ENCODE data around the gene NOG.

The NOG gene

DNA sequence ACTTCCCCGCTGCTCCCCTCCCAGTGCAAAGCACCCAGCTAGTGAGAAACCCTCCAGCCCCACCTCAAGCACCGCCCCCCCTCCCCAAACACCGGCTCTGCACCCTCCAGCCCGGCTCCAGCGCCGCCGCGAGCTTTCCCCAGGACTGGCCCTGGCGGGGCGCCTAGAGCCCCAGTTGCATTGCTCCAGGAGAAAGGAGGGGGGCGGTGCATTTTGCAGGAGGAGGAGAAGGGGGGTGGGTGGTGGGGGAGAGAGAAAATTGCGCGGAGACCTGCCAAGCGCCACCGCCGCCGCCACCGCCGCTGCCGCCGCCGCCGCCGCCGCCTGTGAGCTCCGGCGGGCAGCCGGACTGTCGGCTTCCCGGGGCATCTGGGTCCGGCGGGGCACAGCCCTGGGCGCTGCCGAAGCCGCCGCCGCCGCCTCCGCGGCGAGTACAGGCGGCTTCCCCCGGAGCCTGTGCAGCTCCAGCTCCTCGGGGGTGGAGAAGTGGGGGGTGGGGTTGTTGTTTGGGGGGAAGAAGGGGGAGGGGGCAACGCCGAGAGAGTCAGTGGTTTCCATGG, 333 bp upstream of the NOG start:
- Mint-ChIP-seq H3K9me3 (no peaks in the 10 kb centered on the region), H3K4me1 (peaks cover 20% of the 10 kb centered on the region), H3K36me3 (no peaks in the 10 kb centered on the region), H3K4me3 (peak overlapping the region; percentile 57), H3K27ac (no peak overlapping the region)
- ATAC-seq (peak; percentile 53), DNase-seq (ENCODE audit: low spot score in 2 of 2) (peak; percentile 6 to 53)

DNA sequence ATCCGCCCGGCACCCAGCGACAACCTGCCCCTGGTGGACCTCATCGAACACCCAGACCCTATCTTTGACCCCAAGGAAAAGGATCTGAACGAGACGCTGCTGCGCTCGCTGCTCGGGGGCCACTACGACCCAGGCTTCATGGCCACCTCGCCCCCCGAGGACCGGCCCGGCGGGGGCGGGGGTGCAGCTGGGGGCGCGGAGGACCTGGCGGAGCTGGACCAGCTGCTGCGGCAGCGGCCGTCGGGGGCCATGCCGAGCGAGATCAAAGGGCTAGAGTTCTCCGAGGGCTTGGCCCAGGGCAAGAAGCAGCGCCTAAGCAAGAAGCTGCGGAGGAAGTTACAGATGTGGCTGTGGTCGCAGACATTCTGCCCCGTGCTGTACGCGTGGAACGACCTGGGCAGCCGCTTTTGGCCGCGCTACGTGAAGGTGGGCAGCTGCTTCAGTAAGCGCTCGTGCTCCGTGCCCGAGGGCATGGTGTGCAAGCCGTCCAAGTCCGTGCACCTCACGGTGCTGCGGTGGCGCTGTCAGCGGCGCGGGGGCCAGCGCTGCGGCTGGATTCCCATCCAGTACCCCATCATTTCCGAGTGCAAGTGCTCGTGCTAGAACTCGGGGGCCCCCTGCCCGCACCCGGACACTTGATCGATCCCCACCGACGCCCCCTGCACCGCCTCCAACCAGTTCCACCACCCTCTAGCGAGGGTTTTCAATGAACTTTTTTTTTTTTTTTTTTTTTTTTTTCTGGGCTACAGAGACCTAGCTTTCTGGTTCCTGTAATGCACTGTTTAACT, 1.0 kb downstream of the NOG start:
- peak; percentile 43 for ATAC-seq
- Mint-ChIP-seq H3K27ac (no peak overlapping the region), H3K4me1 (peaks cover 29% of the 10 kb centered on the region), H3K36me3 (no peaks in the 10 kb centered on the region), H3K9me3 (no peaks in the 10 kb centered on the region), H3K4me3 (peak overlapping the region; percentile 57)
- DNase-seq (ENCODE audit: low spot score in 2 of 2): peak; percentile 10 to 65

DNA sequence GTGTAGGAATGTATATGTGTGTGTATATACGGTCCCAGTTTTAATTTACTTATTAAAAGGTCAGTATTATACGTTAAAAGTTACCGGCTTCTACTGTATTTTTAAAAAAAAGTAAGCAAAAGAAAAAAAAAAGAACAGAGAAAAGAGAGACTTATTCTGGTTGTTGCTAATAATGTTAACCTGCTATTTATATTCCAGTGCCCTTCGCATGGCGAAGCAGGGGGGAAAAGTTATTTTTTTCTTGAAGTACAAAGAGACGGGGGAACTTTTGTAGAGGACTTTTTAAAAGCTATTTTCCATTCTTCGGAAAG, 1.6 kb downstream of the NOG start:
- no peak for DNase-seq (ENCODE audit: low spot score in 2 of 2)
- no peak for ATAC-seq
- peak overlapping the region; percentile 57 for H3K4me3 Mint-ChIP-seq
- no peaks in the 10 kb centered on the region for H3K36me3 Mint-ChIP-seq
- no peaks in the 10 kb centered on the region for H3K9me3 Mint-ChIP-seq
- peaks cover 29% of the 10 kb centered on the region for H3K4me1 Mint-ChIP-seq
- H3K27ac Mint-ChIP-seq: no peak overlapping the region

DNA sequence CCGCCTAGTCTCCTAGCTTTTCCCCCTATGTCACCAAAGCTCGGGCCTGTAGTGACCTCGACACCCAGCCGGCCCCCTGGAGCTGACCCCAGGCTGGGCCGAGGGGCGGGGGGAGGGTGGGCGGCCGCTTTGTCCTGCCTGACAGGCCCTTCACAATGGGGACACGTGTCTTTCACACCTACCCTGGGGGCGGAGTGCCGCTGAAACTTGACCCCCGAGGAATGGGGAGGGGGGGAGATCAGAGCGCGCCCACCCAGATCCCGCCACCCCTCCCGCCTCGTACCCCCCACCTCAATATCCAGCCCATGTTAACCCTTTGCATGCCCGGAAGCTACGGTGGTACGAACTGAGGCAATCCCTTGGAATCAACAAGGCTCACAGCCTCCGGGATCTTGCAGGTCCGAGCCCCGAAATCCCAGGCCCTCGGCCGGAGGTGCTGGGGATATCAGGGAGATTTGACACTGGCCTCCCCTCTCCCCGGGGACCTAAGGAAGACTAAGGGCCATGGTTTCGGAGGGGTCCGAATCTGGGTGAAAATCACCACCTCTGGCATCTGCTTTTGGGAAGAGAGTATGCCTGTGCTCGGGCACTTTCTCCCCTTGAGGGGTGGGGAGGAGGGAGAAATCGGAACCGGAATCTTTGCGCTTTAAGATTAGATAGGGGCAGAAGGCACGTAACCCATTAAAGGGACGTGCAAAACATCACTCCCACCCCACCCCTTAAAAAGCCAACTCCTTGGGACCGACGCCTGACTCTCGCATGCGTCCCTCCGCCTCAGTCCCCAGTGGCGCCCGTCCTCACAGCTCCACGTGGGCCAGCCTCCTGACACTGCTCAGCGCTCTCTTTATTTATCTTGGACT, 2.6 kb downstream of the NOG start:
- no peaks in the 10 kb centered on the region for H3K36me3 Mint-ChIP-seq
- no peak overlapping the region for H3K27ac Mint-ChIP-seq
- no peaks in the 10 kb centered on the region for H3K9me3 Mint-ChIP-seq
- peaks cover 29% of the 10 kb centered on the region for H3K4me1 Mint-ChIP-seq
- ATAC-seq (no peak), DNase-seq (ENCODE audit: low spot score in 2 of 2) (no peak)
- peak overlapping the region; percentile 58 for H3K4me3 Mint-ChIP-seq

DNA sequence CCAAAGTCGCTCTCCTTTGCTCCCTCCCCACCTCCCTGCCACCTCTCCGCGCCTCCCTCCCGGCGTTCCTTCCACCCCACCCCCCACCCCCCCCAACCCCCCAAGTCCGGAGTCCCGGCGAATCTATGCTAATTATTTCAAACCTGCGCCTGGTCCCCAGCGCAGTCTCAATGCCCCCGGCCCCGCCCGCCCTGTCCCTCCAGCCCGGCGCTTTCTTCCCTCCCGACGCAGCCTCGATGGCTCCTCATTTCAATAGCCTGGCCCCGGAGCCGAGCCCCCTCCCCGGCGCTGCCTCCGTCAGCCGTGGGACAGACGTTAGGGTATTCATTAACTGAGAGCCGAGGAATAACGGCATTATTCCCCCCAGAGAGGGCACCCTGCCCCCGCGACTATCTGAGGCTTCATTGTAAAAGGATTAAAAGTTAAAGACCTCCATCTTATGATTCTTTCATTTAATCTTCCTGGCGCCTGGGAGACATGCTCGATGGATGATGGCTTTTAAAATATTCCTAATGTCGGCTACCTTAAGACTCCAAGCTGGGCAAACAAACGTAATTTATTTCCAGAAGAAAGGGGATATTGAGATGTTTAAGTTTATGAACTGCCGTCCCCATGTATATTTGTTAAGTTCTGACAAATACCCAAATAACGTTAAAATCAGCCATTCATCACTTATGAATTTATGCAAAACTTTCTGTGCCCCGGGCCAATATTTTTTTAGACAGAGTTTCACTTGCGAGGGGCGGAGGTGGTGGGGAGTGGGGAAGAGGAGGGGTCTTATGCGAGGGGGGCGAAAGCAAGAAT, 3.4 kb downstream of the NOG start:
- H3K27ac Mint-ChIP-seq: no peak overlapping the region
- peaks cover 27% of the 10 kb centered on the region for H3K4me1 Mint-ChIP-seq
- ATAC-seq: no peak

DNA sequence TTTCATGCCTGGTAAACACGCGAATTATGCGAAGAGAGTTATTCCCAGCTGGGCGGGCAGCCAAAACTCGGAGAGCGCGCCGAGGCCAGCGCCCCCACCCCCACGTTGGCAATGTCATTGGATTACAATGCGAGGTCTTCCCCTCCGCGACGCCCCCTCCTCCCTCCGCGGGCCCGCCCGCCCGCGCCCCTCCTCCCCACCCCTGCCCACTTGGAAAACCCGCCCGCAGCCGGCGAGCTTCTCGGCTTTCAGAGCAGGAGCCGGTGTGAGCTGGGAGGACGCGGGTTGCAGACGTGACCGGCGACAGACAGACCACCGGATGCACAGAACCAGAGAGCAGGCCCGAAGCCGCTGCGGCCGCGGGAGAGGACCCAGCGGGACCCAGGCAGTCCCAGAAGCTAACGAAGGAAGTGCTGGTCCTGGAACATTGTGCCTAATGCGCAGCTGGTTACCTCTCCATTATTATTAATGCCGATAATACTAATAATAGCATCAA, 4.0 kb downstream of the NOG start:
- Mint-ChIP-seq H3K36me3 (no peaks in the 10 kb centered on the region), H3K27ac (no peak overlapping the region), H3K9me3 (no peaks in the 10 kb centered on the region), H3K4me1 (peaks cover 20% of the 10 kb centered on the region), H3K4me3 (peak overlapping the region; percentile 58)
- ATAC-seq (no peak), DNase-seq (ENCODE audit: low spot score in 2 of 2) (no peak)

More for the DNA sequence above, 3.4 kb downstream of the NOG start:
- Mint-ChIP-seq H3K9me3 (no peaks in the 10 kb centered on the region), H3K4me3 (peak overlapping the region; percentile 58), H3K36me3 (no peaks in the 10 kb centered on the region)
- DNase-seq (ENCODE audit: low spot score in 2 of 2): no peak

DNA sequence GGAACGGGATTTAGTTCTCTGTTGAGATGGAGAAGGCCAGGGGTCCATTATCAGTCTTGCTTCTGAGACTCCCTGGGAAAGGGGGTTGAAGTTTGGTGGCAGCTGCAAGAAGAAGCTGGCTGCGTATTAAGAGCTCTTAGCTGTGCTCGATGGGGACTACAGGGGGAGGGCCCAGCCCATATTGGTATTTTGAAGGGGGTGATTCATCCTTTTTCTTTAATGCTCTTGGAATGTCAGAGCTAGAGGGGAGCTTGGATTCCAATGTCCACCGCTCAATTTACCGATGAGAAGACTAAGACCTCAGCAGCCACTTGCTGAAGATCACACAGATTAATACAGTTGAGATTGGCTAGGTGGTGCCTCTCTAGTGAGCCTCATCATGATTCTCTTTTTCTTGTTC, 5.0 kb downstream of the NOG start:
- no peak overlapping the region for H3K27ac Mint-ChIP-seq
- H3K4me1 Mint-ChIP-seq: peaks cover 19% of the 10 kb centered on the region
- ATAC-seq (no peak), DNase-seq (ENCODE audit: low spot score in 2 of 2) (no peak)
- no peaks in the 10 kb centered on the region for H3K36me3 Mint-ChIP-seq
- no peak overlapping the region for H3K4me3 Mint-ChIP-seq
- no peaks in the 10 kb centered on the region for H3K9me3 Mint-ChIP-seq

DNA sequence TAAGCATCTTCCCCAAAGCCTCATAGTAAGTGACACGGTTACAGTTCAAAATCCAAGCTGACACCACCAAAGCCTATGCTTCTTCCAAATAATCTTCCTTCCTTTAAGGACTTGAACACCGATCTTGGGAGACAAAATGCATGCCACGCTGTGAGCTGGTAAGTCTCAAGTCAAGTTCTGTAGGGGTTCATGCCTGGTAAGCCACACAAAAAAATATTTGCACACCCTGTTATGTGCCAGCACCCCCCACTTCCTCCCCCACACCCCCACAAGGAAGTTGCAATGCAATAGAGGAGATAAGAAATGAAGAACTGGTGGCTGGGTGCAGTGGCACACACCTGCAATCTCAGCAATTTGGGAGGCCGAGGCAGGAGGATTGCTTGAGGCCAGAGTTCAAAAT, 5.6 kb downstream of the NOG start:
- Mint-ChIP-seq H3K4me3 (no peak overlapping the region), H3K36me3 (no peaks in the 10 kb centered on the region), H3K9me3 (no peaks in the 10 kb centered on the region), H3K4me1 (peaks cover 19% of the 10 kb centered on the region), H3K27ac (no peak overlapping the region)
- ATAC-seq: no peak
- no peak for DNase-seq (ENCODE audit: low spot score in 2 of 2)

DNA sequence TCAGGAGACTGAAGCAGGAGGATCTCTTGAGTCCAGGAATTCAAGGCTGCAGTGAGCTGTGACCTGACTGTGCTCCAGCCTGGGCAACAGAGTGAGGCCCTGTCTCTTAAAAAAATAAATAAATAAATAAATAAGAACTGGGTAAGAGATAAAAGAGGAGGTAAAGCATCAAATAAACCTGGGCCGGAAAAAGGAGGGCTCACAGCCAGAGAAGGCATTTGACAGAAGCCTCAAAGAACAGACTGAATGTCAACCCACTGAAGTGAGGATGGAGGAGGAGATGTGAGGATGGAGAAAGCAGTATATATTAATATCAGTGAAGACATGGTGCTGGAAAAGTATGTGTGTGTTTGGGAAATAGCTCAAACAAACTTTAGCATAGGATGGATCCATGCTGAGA, 6.1 kb downstream of the NOG start:
- DNase-seq (ENCODE audit: low spot score in 2 of 2) (no peak), ATAC-seq (no peak)
- Mint-ChIP-seq H3K9me3 (no peaks in the 10 kb centered on the region), H3K36me3 (no peaks in the 10 kb centered on the region), H3K4me3 (no peak overlapping the region), H3K27ac (no peak overlapping the region), H3K4me1 (peaks cover 19% of the 10 kb centered on the region)

DNA sequence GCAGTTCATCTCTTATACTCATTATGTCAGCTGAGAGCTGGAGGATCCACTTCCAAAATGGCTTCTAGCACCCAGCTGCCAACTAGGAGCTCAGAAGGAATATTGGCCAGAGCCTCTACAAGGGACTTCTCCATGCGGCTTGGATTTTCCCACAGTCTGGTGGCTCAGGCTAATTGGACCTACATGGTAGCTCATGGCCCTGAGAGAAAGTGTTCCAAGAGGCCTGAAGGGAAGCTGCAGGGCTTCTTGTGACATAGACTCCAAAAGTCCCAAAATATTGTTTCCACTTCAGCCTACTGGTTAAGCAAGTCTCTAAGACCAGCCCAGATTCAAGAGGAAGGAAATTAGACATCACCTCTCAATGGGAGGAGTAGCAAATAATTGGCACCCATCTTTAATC, 6.8 kb downstream of the NOG start:
- Mint-ChIP-seq H3K9me3 (no peaks in the 10 kb centered on the region), H3K4me3 (no peak overlapping the region), H3K27ac (no peak overlapping the region), H3K4me1 (peaks cover 19% of the 10 kb centered on the region), H3K36me3 (no peaks in the 10 kb centered on the region)
- ATAC-seq: no peak
- DNase-seq (ENCODE audit: low spot score in 2 of 2): no peak

DNA sequence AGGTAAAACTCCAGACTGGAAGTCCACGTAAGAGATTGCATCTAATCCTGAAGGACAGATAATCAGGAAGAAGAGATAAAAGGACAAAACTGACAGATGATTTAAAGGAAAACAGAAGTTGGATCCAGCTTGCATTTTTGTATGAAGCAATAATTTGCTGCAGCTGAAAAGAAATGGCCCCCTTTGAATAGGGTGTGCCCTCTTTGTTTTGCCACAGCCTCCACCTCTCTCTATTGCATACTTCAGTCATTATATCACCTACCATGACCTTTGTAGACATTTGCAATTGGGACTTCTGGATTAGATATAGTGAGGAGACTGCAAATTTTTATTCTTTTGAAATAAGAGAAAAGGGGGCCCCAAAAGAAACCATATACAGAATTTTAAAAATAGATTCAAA, 8.1 kb downstream of the NOG start:
- H3K4me3 Mint-ChIP-seq: no peak overlapping the region
- H3K36me3 Mint-ChIP-seq: no peaks in the 10 kb centered on the region
- H3K4me1 Mint-ChIP-seq: peaks cover 15% of the 10 kb centered on the region
- no peak overlapping the region for H3K27ac Mint-ChIP-seq
- ATAC-seq (no peak), DNase-seq (ENCODE audit: low spot score in 2 of 2) (no peak)
- no peaks in the 10 kb centered on the region for H3K9me3 Mint-ChIP-seq

DNA sequence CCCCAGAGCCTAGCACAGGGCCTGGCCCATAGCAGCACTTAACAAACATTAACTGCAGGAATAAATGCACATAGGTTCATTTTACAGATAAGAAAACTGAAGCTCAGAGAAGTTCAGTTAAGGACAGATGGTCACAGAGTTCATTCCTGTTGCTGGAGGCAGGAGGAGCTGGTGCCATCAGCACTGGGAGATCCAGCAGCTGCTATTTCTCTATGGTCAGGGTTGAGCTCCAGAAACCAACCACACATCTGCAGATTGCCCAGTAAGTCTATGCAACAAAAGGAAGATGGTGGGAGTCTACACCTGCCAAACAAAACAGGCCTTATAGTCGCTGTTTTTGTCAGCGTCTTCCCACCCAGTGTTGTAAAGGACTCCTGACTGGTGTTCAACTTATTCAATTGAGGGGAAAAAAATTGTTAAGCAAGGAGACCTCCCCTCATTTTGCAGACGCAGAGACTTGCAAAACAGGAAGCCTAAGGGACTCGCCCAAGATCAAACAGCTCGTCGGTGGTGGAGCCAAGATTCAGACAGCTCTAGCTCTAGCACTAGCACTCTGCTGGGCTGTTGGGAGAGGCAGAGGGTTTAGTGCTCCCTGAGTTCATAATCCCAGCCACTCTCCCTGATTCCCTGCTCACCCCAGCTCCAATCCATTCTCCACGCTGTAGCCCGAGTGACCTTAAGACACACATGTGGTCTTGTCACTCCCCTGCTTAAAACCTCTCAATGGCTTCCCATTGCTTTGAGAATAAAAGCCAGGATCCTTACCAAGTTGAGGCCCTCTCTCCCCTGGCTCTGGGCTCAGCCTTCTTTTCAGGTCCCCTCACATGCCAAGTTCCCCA, 9.0 kb downstream of the NOG start:
- Mint-ChIP-seq H3K9me3 (no peaks in the 10 kb centered on the region), H3K36me3 (no peaks in the 10 kb centered on the region), H3K4me3 (no peak overlapping the region), H3K27ac (no peak overlapping the region), H3K4me1 (peaks cover 9% of the 10 kb centered on the region)
- DNase-seq (ENCODE audit: low spot score in 2 of 2) (no peak), ATAC-seq (no peak)

DNA sequence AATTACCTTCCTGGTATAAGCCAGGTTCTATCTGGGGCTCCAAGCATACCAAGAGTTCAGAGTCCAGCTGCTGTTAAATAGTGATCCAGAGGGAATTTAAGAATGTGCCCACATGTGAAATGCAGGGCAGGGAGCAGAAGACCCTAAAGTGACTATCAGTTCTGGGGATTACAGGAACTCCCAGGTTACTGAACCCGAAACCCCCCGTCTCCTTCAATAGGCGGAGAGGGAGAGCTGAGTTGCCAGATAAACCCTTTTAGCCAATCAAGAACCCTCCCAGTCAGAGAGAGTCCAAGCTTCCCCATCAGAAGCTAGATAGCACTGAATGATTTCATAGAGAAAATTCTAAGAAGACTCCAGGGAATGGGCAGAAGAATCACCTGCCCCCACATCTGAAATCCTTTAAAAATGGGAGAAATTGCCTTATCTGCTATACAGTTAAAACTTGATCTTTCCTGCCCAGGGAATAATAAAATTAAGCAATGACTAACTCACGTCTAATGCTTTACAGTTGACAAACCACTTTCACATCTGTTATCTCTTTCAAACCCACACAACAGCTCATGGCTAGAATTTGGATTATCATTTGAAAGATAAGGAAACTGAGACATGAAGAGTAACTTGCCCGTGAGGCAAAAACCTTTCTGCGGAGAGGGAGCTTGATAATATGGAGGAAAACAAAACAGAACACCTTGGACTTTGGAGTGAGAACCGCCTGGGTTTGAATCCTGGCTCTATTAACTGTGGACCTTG, 10.2 kb downstream of the NOG start:
- Mint-ChIP-seq H3K4me1 (peaks cover 4% of the 10 kb centered on the region), H3K36me3 (no peaks in the 10 kb centered on the region), H3K27ac (no peak overlapping the region), H3K4me3 (no peak overlapping the region), H3K9me3 (no peaks in the 10 kb centered on the region)
- no peak for ATAC-seq
- DNase-seq (ENCODE audit: low spot score in 2 of 2): no peak

All from stimulated activated effector memory CD8-positive, alpha-beta T cell treated with anti-CD3 and anti-CD28 coated beads, Interleukin-12 subunit alpha, Interleukin-12 subunit beta, amount 100 ng/mL, for 72 hours (primary cell).